Tibial artery (tissue), 4 donors: ENCODE results near the gene BCDIN3D.
"Not testable (repeated sequence)": the region's sequence is repeated elsewhere in the genome, so short reads cannot be mapped to it uniquely, and the experiment has no call there.

Experiments used
- DNase-seq, 2 donors: peaks; one replicate each; pipeline ENCODE4 v3.0.0-alpha.2; 2019
- H3K27ac ChIP-seq, 2 donors: fragments of 200-600 bp; sonication (generic) in 1 of 2; 1 replicate in 1 of 2; 2 replicates in 1 of 2; pipeline ENCODE4 v1.5.1; 2018 to 2019; ENCODE audit warnings: mild to moderate bottlenecking in 1 of 2
- H3K27me3 ChIP-seq, 2 donors: fragments of 200-600 bp; sonication (generic) in 1 of 2; one replicate each; pipeline versions ENCODE4 v1.5.1 to v1.6.0; 2016 to 2019
- H3K36me3 ChIP-seq, 3 donors: fragments of 200-600 bp; sonication (generic) in 2 of 3; one replicate each; pipeline ENCODE4 v1.5.1; 2016 to 2019; ENCODE audit warnings: mild to moderate bottlenecking in 2 of 3
- H3K4me1 ChIP-seq, 4 donors: fragments of 200-600 bp; sonication (generic) in 2 of 4; 1 replicate in 3 of 4; 2 replicates in 1 of 4; pipeline ENCODE4 v1.5.1; 2016 to 2019
- H3K4me3 ChIP-seq, 2 donors: fragments of 200-600 bp; sonication (generic) in 1 of 2; 1 replicate in 1 of 2; 2 replicates in 1 of 2; pipeline ENCODE4 v1.5.1; 2018 to 2019; ENCODE audit warnings: mild to moderate bottlenecking in 2 of 2
- H3K9me3 ChIP-seq, 3 donors: fragments of 200-600 bp; sonication (generic) in 1 of 3; one replicate each; pipeline ENCODE4 v1.5.1; 2016 to 2019
- intact Hi-C: fragments of 100-400 bp; cut with DNase I; formaldehyde crosslinking; loops from one replicate; pipeline ENCODE4 v1.15.0; 2023; ENCODE audit warnings: low total_unique reads
- TF ChIP-seq, protein P1 (sequence below), 2 experiments: fragments of 200-600 bp in 1 of 2; fragments of 450-650 bp in 1 of 2; IDR thresholded peaks; one replicate each; pipeline ENCODE4 v1.5.1; 2017 to 2019; ENCODE audit warnings: antibody characterized with exemption in 2 of 2, mild to moderate bottlenecking in 1 of 2, moderate library complexity in 1 of 2

The BCDIN3D gene

DNA sequence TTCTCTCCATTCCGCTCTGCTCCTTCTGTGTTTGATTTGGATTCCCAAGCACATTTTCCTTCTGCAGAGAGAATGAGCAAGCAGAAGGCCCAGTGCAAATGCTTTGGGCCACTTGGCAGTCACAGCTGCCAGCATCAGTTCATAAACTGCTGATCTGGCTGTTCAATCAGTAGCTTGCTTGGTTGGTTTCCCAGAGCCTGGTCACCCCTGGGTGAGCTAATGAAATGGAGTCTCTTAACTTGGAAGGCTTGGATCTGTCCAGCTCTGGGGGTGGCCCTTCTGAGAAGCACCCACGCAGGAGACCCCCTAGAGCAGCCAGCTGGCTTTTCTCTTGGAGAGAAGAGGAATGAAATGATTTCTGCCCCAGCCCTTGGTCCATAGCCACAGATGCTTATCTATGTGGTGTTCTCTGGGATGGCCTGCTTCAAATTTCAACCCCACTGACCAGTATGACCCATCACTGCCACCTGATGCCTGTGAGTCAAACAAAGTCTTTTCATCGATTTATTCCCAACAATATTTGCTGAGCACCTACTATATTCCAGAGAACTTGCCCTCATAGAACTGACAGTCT is 30.5 kb upstream of the BCDIN3D start:
- Histone ChIP-seq H3K4me1 (peaks cover 0 to 13% (median 6%) of the 10 kb centered on the region in 4 donors), H3K36me3 (no peaks in the 10 kb centered on the region), H3K4me3 (no peak overlapping the region), H3K9me3 (no peaks in the 10 kb centered on the region), H3K27ac (no peak overlapping the region), H3K27me3 (peaks cover 0 to 5% of the 10 kb centered on the region in 2 donors)
- intact Hi-C loops = no loop called here
- DNase-seq = no peak
- TF ChIP-seq, protein P1, sequence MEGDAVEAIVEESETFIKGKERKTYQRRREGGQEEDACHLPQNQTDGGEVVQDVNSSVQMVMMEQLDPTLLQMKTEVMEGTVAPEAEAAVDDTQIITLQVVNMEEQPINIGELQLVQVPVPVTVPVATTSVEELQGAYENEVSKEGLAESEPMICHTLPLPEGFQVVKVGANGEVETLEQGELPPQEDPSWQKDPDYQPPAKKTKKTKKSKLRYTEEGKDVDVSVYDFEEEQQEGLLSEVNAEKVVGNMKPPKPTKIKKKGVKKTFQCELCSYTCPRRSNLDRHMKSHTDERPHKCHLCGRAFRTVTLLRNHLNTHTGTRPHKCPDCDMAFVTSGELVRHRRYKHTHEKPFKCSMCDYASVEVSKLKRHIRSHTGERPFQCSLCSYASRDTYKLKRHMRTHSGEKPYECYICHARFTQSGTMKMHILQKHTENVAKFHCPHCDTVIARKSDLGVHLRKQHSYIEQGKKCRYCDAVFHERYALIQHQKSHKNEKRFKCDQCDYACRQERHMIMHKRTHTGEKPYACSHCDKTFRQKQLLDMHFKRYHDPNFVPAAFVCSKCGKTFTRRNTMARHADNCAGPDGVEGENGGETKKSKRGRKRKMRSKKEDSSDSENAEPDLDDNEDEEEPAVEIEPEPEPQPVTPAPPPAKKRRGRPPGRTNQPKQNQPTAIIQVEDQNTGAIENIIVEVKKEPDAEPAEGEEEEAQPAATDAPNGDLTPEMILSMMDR (IDR thresholded peaks at IDR 0.05) = no peak

DNA sequence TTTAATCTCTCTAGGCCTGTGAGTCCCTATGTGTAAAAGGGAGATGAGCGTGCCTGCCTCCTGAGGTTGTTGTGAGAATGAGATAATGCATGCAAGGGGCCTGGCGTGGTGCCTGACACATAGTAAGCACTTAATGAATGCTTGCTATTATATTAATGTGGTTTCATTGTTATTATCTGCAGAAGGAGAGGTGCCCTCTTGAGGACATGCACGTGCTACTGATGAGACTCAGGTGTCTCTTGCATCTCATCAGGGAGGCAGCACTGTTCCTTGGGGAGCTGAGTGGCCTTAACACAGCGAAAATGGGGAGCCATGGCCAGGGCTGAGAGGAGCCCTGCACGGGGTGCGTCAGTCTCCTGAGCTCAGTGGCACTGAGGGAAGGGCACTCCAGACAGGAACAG is 29.9 kb upstream of the BCDIN3D start:
- TF ChIP-seq, protein P1 (IDR thresholded peaks at IDR 0.05) = no peak
- Histone ChIP-seq H3K9me3 (no peaks in the 10 kb centered on the region), H3K4me3 (no peak overlapping the region), H3K27me3 (peaks cover 0 to 7% of the 10 kb centered on the region in 2 donors), H3K27ac (no peak overlapping the region), H3K36me3 (no peaks in the 10 kb centered on the region), H3K4me1 (peaks cover 0 to 18% (median 7%) of the 10 kb centered on the region in 4 donors)
- intact Hi-C loops = no loop called here
- DNase-seq = no peak

GRCh38 chr12:49872381-49872780 is 29.5 kb upstream of the BCDIN3D start:
- no peak overlapping the region for H3K4me3 ChIP-seq
- no peak for DNase-seq
- no peaks in the 10 kb centered on the region for H3K36me3 ChIP-seq
- TF ChIP-seq, protein P1 (IDR thresholded peaks at IDR 0.05) = no peak
- H3K4me1 ChIP-seq = peaks cover 0 to 18% (median 7%) of the 10 kb centered on the region in 4 donors
- H3K27ac ChIP-seq = no peak overlapping the region
- intact Hi-C loops = no loop called here
- peaks cover 0 to 11% of the 10 kb centered on the region in 2 donors for H3K27me3 ChIP-seq
- H3K9me3 ChIP-seq = no peaks in the 10 kb centered on the region

GRCh38 chr12:49871811-49872251 is 28.9 kb upstream of the BCDIN3D start:
- H3K9me3 ChIP-seq, H3K36me3 ChIP-seq, intact Hi-C loops, H3K27ac ChIP-seq, DNase-seq, H3K4me3 ChIP-seq: not testable (repeated sequence)
- Histone ChIP-seq H3K27me3 (peaks cover 0 to 15% of the 10 kb centered on the region in 2 donors), H3K4me1 (peaks cover 0 to 18% (median 7%) of the 10 kb centered on the region in 4 donors)

DNA sequence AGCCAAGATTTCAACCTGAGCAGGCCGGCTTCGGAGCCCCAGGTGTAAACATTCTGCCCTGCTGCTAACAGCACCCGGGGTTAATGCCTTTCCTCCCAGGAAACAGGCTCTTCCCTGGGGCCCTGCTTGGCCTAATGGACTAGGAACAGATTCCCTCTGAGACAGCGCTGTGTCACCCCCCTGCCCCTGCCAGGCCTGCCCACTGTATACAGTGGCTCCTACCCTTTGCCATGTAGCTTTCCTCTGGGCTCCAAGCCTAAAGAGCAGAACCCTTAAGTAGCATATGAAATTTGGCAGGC is 28.3 kb upstream of the BCDIN3D start:
- peaks cover 0 to 21% of the 10 kb centered on the region in 2 donors for H3K27me3 ChIP-seq
- TF ChIP-seq, protein P1 (IDR thresholded peaks at IDR 0.05) = no peak
- no peak overlapping the region for H3K27ac ChIP-seq
- intact Hi-C loops = no loop called here
- no peaks in the 10 kb centered on the region for H3K9me3 ChIP-seq
- H3K36me3 ChIP-seq = no peaks in the 10 kb centered on the region
- peaks cover 0 to 18% (median 7%) of the 10 kb centered on the region in 4 donors for H3K4me1 ChIP-seq
- no peak overlapping the region for H3K4me3 ChIP-seq
- DNase-seq = no peak

DNA sequence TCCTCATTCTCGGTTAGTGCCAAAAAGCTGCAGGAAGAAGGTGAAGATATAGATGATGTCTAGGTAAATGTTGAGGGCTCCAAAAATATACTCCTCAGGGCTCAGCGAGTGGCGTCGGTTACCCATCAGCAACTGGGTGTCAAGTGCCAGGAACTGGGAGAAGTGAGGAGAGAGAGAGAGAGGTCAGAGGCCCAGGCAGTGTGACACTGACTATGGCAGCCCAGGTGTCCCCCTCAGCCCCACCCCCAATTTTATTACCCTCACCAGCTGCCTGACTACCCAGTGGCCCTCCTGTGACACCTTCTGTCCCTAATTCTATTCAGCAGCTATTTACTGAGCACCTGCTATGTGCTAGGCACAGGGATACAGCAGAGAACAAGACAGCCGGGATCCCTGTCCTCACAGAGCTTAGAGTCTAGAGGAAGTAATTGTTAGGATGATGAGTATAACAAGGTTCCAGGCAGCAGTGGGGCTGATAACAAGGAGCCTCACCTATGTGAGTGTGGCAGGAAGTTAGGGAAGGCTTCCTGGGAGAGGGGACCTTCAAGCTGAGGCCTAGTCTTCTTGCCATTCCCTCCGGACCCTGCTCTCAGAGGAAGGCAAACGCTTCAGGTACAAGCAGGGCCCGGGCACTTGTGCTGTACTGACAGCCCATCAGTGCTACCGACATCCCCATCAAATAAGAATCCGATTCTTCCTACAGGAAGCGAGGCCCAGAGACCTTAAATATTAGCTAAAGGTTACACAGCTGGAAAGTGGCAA is 27.8 kb upstream of the BCDIN3D start:
- peaks cover 0 to 18% (median 7%) of the 10 kb centered on the region in 4 donors for H3K4me1 ChIP-seq
- intact Hi-C loops = no loop called here
- H3K4me3 ChIP-seq = no peak overlapping the region
- TF ChIP-seq, protein P1 (IDR thresholded peaks at IDR 0.05) = no peak
- no peaks in the 10 kb centered on the region for H3K36me3 ChIP-seq
- H3K27ac ChIP-seq = no peak overlapping the region
- no peaks in the 10 kb centered on the region for H3K9me3 ChIP-seq
- H3K27me3 ChIP-seq = peaks cover 0 to 23% of the 10 kb centered on the region in 2 donors
- DNase-seq = no peak
